Vagina (tissue), 2 donors: ENCODE data around the gene TRPV5. TPM values are rescaled to one million over a fixed set of nuclear protein-coding genes. Genes with fewer than 3 reads are reported as not detected.

Experiments
- DNase-seq, 2 donors: peaks; one replicate each; pipeline ENCODE4 v3.0.0-alpha.2; 2017; ENCODE audit errors: extremely low spot score in 2 of 2
- H3K27ac ChIP-seq: fragments of 200-600 bp; sonication (generic); one replicate; pipeline ENCODE4 v1.5.1; 2019
- H3K27me3 ChIP-seq: fragments of 200-600 bp; sonication (generic); one replicate; pipeline ENCODE4 v1.5.1; 2019
- H3K36me3 ChIP-seq, 2 donors: fragments of 200-600 bp; sonication (generic); one replicate each; pipeline ENCODE4 v1.5.1; 2017 to 2019
- H3K4me1 ChIP-seq: fragments of 200-600 bp; sonication (generic); one replicate; pipeline ENCODE4 v1.5.1; 2019
- H3K4me3 ChIP-seq, 2 donors: fragments of 200-600 bp; sonication (generic); 1 replicate in 1 of 2; 2 replicates in 1 of 2; pipeline ENCODE4 v1.5.1; 2016 to 2019
- H3K9me3 ChIP-seq: fragments of 200-600 bp; sonication (generic); one replicate; pipeline ENCODE4 v1.5.1; 2019
- POLR2A ChIP-seq, 2 donors: fragments of 450-650 bp; IDR thresholded peaks; one replicate each; pipeline ENCODE4 v1.6.1; 2017; ENCODE audit warnings: antibody characterized with exemption in 2 of 2, mild to moderate bottlenecking in 2 of 2, moderate library complexity in 2 of 2
- POLR2AphosphoS5 ChIP-seq, 2 donors: sonication (generic); formaldehyde crosslinking; IDR thresholded peaks; one replicate each; pipeline ENCODE4 v1.9.0; 2017; ENCODE audit warnings: antibody characterized with exemption in 2 of 2, mild to moderate bottlenecking in 2 of 2, low read depth in 1 of 2; ENCODE audit not compliant: insufficient read depth in 1 of 2
- intact Hi-C: fragments of 100-400 bp; cut with DNase I; formaldehyde crosslinking; loops from one replicate; pipeline ENCODE4 v1.15.1; 2023
- total RNA-seq: library from RNA; depleted of rRNA; stranded (reverse); fragments of >200 nt; gene quantifications from one replicate; pipeline ENCODE4 v1.2.3, GENCODE V29; 2016
- TF ChIP-seq, protein P1 (sequence below), 3 experiments: fragments of 450-650 bp in 2 of 3; fragments of 200-600 bp in 1 of 3; sonication (generic) in 1 of 3; IDR thresholded peaks; one replicate each; pipeline ENCODE4 v1.5.1; 2017 to 2019; ENCODE audit warnings: antibody characterized with exemption in 3 of 3, mild to moderate bottlenecking in 2 of 3, moderate library complexity in 2 of 3

The TRPV5 gene
- total RNA-seq, 1 donor from 2014 or later: not detected

DNA sequence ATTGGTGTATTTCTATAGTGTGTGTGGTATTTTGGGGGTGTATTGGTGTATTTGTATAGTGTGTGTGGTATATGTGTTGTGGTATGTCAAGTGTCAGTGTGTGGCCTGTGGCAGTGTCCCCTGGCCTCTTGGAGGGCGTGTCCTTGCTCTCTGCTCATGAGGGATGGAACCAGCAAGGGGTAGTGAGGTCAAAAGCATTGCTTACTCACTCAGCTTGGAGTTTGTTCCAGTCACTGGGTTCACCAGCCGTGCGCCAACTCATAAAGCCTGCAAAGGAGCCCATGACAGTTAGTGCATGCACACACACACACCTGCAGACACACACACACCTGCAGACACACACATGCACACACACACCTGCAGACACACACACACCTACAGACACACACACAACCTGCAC, 43.7 kb downstream of the TRPV5 start:
- TF ChIP-seq POLR2AphosphoS5 (IDR thresholded peaks at IDR 0.05; ENCODE audit: insufficient read depth in 1 of 2, low read depth in 1 of 2): no peak
- DNase-seq: no peak

DNA sequence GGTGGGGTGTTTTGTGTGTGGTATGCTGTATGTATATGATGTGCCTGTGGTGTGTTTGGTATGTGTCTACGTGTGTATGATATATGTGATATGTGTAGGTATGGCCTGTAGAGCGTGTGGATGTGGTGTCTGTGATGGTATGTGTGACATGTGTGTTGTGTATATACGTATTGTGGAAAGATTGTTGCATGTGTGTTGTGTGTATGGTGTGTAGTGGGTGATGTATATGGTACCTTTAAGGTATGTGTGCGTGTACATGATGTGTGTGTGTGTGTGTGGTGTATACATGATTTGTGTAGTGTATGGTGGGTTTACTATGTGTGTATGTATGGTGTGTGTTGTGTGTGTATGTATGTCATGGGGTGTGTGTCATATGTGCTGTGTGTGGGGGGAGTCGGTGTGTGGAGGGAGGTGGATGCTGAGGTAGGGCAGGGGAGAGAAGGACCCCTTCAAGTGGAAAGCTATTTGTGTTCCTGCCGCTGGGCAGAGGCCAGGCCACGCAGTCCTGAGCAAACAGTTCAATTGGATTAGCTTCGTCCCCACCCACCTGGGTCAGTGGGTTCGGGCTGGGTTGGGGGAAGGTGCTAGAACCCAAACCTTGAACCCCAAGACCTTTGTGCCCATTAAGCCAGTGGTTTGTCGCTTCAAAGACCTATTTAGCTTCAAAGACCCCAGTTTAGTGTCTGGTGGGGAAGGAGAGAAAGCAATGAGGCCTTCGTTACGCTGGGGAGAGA, 46.1 kb downstream of the TRPV5 start:
- intact Hi-C loops: no loop called here
- H3K4me3 ChIP-seq: no peak overlapping the region
- no peaks in the 10 kb centered on the region for H3K27me3 ChIP-seq
- no peaks in the 10 kb centered on the region for H3K36me3 ChIP-seq
- no peak overlapping the region for H3K27ac ChIP-seq
- TF ChIP-seq POLR2A (IDR thresholded peaks at IDR 0.05) (no peak), POLR2AphosphoS5 (IDR thresholded peaks at IDR 0.05; ENCODE audit: insufficient read depth in 1 of 2, low read depth in 1 of 2) (no peak)
- TF ChIP-seq, protein P1, sequence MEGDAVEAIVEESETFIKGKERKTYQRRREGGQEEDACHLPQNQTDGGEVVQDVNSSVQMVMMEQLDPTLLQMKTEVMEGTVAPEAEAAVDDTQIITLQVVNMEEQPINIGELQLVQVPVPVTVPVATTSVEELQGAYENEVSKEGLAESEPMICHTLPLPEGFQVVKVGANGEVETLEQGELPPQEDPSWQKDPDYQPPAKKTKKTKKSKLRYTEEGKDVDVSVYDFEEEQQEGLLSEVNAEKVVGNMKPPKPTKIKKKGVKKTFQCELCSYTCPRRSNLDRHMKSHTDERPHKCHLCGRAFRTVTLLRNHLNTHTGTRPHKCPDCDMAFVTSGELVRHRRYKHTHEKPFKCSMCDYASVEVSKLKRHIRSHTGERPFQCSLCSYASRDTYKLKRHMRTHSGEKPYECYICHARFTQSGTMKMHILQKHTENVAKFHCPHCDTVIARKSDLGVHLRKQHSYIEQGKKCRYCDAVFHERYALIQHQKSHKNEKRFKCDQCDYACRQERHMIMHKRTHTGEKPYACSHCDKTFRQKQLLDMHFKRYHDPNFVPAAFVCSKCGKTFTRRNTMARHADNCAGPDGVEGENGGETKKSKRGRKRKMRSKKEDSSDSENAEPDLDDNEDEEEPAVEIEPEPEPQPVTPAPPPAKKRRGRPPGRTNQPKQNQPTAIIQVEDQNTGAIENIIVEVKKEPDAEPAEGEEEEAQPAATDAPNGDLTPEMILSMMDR (IDR thresholded peaks at IDR 0.05): no peak
- DNase-seq: no peak
- peaks cover 12% of the 10 kb centered on the region for H3K4me1 ChIP-seq
- H3K9me3 ChIP-seq: no peaks in the 10 kb centered on the region

More for the DNA sequence above, 43.7 kb downstream of the TRPV5 start:
- no peaks in the 10 kb centered on the region for H3K27me3 ChIP-seq
- intact Hi-C loops: no loop called here
- H3K4me1 ChIP-seq: peaks cover 12% of the 10 kb centered on the region
- H3K9me3 ChIP-seq: no peaks in the 10 kb centered on the region
- H3K4me3 ChIP-seq: no peak overlapping the region
- no peaks in the 10 kb centered on the region for H3K36me3 ChIP-seq
- no peak overlapping the region for H3K27ac ChIP-seq

DNA sequence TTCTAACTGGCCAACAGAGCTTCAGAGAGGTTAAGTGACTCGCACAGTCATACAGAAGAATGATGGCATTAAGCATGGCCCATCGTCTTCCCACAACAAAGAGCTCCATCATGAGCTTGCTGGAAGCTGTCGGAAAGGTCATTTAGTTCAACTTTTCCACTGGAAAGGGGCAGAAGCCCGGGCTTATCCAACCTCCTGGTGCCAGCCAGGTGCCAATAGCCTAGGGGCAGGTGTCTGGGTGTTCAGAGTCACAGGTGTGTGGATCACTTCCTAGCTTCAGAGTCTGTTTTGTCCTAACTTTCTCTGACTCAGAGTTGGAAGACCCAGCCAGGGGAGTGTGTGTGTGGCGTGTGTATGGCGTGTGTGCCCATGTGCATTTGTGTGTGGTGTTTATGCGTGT, 46.7 kb downstream of the TRPV5 start:
- no peak overlapping the region for H3K27ac ChIP-seq
- no peak for DNase-seq

DNA sequence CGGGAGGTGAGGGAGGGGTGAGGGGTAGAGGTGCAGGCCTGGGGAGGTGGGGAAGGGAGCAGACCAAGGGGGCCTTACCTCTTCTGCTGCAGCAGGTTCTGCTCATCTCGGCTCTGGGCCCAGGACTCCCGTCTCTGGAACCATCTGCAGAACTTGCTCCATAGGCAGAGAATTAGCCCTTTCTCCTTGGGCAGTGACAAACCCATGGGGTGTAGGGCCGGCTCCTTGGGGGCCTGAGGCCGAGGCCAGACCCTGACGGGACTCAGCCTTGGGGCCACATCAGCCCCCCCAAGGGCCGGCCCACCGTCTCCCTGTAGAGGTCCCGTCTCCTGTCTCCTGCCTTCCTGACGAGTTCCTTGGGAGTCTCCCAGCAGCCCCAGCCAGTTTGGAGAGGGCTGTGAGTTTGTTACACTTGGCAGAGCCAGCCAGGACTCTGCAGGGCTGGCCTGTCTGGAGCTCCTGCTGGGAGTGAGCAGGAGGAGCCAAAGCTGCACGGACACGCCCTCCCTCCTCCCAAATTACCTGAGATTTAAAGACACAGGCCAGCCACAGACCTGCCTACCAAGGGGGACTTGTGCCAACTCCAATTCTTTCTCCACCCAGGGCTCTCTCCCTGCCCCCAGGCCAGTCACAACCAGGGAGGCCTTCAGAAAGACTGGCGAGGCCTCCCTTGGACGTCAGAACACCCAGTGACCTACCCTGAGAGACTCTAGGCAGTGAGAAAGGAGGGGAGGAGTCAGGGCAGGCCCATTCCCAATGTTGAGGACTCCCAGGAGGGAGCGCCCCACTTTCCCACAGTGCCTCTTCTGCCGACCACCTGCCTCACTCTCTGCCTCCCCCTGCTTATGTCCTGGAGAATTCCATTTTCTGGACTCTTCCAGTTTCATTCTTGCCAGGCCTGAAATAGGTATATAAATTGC, 48.0 kb downstream of the TRPV5 start, which contains the start of gene TRPV6:
TRPV6 (minus strand) TSS at position 435 of the 920 bp plus-strand sequence.
- DNase-seq: no peak
- Histone ChIP-seq H3K9me3 (no peaks in the 10 kb centered on the region), H3K4me3 (no peak within 1 kb of the TSS), H3K4me1 (peaks cover 12% of the 10 kb centered on the region), H3K27me3 (no peaks in the 10 kb centered on the region), H3K36me3 (no peaks in the 10 kb centered on the region), H3K27ac (no peak within 1 kb of the TSS)
- intact Hi-C loops: no loop called here
- TF ChIP-seq POLR2AphosphoS5 (IDR thresholded peaks at IDR 0.05; ENCODE audit: insufficient read depth in 1 of 2, low read depth in 1 of 2) (no peak), POLR2A (IDR thresholded peaks at IDR 0.05) (no peak)
- TF ChIP-seq, protein P1 (IDR thresholded peaks at IDR 0.05): no peak

More for the DNA sequence above, 46.7 kb downstream of the TRPV5 start:
- H3K4me1 ChIP-seq: peaks cover 12% of the 10 kb centered on the region
- H3K4me3 ChIP-seq: no peak overlapping the region
- H3K36me3 ChIP-seq: no peaks in the 10 kb centered on the region
- H3K9me3 ChIP-seq: no peaks in the 10 kb centered on the region
- intact Hi-C loops: no loop called here
- H3K27me3 ChIP-seq: no peaks in the 10 kb centered on the region
- TF ChIP-seq POLR2A (IDR thresholded peaks at IDR 0.05): no peak

DNA sequence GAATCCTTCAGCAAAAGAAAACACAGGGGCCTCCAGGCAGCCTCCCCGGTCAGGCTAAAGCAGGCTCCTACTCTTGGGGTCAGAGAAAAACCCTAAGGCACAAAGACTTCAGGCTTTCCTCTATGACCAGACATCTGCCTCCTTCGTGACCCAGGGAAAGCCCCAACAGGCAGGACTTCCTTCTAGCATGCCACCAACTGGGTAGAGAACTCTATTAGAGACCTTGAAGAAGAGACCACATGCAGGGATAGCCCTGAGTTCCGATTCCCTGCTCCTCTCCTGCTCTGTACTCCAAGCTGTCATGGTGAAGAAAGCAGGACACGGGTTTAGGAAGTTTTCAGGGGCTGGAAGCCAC, 49.3 kb downstream of the TRPV5 start:
- Histone ChIP-seq H3K36me3 (no peaks in the 10 kb centered on the region), H3K4me3 (no peak overlapping the region), H3K27ac (no peak overlapping the region), H3K27me3 (no peaks in the 10 kb centered on the region), H3K4me1 (peaks cover 12% of the 10 kb centered on the region), H3K9me3 (no peaks in the 10 kb centered on the region)
- intact Hi-C loops: no loop called here
- TF ChIP-seq POLR2A (IDR thresholded peaks at IDR 0.05): no peak
- TF ChIP-seq, protein P1 (IDR thresholded peaks at IDR 0.05): no peak
- TF ChIP-seq POLR2AphosphoS5 (IDR thresholded peaks at IDR 0.05; ENCODE audit: insufficient read depth in 1 of 2, low read depth in 1 of 2): no peak
- no peak for DNase-seq
